CD4-positive, alpha-beta T cell treated with Interleukin-17A for 1 hour (primary cell): ENCODE results near the gene CASP10.
"Not testable (repeated sequence)": the region's sequence is repeated elsewhere in the genome, so short reads cannot be mapped to it uniquely, and the experiment has no call there.

Source experiments
- DNase-seq: peaks from one replicate; pipeline ENCODE4 v3.0.0-alpha.2; 2020

The CASP10 gene, protein sequence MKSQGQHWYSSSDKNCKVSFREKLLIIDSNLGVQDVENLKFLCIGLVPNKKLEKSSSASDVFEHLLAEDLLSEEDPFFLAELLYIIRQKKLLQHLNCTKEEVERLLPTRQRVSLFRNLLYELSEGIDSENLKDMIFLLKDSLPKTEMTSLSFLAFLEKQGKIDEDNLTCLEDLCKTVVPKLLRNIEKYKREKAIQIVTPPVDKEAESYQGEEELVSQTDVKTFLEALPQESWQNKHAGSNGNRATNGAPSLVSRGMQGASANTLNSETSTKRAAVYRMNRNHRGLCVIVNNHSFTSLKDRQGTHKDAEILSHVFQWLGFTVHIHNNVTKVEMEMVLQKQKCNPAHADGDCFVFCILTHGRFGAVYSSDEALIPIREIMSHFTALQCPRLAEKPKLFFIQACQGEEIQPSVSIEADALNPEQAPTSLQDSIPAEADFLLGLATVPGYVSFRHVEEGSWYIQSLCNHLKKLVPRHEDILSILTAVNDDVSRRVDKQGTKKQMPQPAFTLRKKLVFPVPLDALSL

GRCh38 chr2:201182650-201183364, at the start of gene CASP10:
TSS of gene CASP10 (plus strand) at chr2:201183141. CDS start at chr2:201185778, 2,637 bp downstream.
- DNase-seq = peak; percentile 85

GRCh38 chr2:201135386-201135785, 47.6 kb upstream of the CASP10 start:
- no peak for DNase-seq

GRCh38 chr2:201136889-201137321, 46.0 kb upstream of the CASP10 start:
- DNase-seq = no peak

DNA sequence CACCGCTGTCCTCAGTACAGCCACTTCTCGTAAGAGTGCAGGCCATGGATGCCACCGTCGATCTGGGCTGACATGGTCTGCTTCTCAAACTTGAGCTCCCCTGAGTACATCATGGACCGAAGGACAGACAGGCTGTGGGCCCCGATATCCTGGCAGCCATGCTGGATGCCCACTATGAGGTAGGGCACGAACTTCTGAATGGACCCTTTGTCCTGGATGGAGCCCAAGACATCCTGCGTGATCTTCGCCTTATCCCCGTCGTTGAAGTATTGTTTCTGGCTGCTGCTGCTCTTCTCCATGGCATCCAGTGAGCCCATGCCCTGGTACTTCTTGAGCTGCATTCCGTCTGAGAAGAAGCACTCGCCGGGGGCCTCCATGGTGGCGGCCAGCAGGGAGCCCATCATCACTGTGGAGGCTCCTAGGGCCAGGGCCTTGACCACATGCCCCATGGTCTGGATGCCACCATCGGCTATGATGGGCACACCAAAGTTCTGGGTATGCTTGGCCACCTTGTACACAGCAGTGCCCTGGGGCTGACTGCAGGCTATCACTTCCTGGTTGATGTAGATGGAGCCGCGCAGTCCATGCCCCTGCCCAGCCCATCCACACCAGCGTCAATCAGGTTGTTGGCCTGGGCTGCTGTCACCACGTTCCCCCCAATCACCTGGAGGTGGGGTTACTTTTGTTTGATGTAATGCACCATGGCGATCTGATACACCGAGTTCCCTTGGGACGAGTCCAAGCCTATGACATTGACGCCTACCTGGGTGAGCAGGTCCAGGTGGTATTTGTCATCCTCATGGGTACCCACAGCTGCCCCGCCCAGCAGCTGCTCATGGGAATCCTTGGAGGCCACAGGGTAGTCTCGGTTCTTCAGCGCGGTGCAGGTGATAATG, 45.2 kb upstream of the CASP10 start:
- no peak for DNase-seq

DNA sequence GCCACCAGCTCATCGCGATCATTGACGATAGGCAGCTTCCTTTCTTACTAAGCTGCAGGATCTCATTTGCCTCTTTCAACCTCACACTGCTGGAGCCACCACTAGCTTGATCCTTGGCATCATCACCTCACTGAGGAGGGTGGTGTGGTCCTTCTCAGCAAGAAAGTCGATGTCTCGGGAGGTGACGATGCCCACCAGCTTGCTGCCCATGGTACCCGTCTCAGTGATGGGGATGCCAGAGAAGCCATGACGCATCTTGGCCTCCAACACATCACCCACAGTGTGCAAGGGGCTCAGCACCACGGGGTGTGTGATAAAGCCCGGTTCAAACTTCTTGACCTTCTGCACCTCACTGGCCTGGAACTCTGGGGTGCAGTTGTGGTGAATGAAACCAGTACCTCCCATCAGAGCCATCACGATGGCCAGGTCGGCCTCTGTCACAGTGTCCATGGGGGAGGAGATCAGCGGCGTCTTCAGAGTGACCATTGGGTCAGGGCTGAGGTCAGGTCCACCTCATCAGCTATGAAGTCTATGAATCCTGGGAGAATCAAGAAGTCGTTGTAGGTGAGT, 44.5 kb upstream of the CASP10 start:
- no peak for DNase-seq

DNA sequence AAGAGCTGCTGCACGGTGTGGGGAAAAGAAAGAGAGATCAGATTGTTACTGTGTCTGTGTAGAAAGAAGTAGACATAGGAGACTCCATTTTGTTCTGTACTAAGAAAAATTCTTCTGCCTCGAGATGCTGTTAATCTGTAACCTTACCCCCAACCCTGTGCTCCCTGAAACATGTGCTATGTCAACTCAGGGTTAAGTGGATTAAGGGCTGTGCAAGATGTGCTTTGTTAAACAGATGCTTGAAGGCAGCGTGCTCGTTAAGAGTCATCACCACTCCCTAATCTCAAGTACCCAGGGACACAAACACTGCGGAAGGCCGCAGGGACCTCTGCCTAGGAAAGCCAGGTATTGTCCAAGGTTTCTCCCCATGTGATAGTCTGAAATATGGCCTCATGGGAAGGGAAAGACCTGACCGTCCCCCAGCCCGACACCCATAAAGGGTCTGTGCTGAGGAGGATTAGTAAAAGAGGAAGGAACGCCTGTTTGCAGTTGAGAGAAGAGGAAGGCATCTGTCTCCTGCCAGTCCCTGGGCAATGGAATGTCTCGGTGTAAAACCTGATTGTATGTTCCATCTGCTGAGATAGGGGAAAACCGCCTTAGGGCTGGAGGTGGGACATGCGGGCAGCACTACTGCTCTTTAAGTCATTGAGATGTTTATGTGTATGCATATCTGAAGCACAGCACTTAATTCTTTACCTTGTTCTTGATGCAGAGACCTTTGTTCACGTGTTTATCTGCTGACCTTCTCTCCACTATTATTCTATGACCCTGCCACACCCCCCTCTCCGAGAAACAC, 43.8 kb upstream of the CASP10 start:
- not testable (repeated sequence) for DNase-seq

DNA sequence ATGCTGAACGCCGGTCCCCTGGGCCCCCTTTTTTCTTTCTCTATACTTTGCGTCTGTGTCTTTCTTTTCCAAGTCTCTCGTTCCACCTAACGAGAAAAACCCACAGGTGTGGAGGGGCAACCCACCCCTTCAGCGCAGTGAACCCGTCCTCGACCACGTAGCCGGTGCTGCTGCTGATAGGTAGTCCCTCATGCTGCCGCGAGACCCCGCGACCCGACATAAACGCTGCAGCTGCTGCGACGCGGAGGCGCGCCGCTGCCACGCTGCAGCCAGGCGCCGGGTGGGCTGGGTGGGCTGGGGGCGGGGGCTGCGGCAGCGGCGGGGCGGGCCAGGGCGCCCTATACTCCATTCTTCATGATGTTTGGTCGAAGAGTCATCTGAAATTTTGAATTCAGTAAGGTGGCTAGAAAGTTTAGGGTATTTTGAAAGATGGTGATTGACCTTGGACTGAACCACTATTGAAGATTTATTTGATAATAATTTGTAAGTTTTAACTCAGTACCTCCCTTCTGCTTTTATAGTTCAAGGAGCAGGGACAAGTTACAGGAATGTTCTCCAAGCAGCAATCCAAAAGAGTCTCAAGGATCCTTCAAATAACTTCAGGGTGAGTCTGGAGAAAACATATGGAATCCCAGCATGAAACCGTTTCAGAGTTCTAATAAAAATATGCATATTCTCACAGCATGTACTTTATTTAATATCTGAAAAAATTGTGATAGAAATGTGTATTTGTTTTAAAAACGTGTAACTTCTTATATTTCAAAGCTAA, 42.9 kb upstream of the CASP10 start:
- no peak for DNase-seq

DNA sequence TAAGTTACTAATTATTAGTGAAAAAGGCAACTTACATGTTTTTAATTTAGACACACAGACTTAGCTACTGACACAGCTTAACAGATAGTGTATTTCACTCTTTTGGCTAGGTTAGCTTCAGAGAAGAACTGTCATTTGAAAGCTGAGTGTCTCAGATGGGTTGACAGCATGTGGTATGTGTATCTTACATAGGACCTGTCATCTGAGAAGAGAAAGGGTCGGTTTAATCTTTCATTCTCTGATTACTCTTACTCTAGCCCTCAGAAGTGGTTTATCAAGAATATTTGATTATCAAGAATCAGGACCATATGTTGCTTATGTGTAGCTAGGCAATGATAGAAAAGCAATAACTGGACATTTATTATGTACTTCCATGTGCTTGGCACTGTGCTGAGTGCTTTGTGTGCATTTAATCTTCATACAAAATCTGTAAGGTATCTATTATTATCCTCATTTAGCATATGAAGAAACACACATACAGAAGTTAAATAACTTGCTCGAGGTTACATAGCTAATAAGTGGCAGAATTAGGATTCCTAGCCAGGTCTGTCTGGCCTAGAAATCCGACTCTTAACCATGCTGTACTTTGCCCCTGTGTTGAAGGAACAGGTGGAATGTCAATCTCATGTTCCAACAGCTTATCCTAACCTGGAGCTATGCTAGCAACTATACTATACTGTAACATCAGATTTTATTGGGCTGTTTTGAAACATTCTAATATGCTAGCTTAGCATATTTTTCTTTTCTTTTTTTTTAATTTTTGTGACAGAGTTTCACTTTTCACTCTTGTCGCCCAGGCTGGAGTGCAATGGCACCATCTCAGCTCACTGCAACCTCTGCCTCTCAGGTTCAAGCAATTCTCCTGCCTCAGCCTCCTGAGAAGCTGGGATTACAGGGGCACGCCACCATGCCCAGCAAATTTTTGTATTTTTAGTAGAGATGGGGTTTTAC, 38.6 kb upstream of the CASP10 start:
- no peak for DNase-seq

DNA sequence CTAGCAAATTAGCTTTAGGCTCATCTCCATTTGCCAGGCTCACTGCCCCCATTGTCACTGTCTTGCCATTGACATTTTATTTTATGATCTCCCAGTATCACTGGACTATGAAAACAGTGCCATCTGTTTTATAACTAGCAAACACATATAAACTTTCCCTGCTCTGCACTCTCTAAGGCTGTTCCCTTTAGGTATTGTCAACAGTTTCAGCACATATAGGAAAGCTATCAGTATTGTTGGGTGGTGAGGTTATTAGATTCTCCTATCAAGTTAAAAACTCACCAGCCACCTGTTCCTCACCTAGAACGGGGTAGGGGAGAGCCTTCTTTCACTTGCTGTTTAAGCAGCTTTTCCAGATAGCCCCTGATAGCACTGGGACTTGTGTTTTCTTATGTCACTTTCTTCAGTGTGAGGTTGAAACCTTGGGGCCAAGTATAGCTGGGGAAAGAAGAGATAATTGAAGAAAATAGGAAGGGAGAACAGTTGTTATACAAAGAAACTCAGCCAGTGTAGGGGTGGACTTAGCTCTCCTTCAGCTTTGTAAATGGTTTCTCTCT, 34.4 kb upstream of the CASP10 start:
- DNase-seq = no peak

DNA sequence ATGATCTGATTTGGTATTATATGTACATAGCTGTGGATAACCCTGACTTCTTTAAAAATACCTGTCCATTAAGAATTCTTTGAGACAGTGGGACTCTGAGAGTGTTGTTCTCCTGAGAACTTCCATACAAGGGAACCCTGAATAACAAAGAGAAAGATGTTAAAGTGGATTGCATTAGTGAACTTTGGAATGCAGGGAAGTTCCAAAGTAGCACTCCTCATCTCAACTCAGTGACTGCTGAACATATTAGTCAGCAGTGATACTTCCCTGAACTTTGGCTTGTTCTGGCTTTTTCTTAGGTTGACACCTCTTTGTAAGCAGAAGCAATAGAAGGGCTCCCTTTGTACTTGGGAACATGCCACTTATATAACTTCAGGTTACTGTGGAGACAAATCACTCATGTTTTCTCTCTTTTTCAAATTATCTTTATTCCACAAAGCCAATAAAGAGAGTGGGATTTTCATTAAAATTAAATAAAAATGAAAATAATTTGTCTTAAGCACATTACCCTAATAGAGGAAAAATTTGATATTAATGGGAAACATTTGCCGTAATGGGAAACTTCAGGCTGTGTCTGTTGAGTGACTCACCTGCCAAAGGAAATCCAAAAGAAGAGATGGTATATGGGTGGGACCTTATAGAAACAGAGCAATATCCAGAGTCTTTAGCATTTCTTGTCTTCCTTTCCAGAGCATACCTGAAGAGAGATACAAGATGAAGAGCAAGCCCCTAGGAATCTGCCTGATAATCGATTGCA, 33.7 kb upstream of the CASP10 start:
- no peak for DNase-seq

GRCh38 chr2:201149821-201150165, 33.1 kb upstream of the CASP10 start:
- DNase-seq = not testable (repeated sequence)

- no peak for DNase-seq
Observed at GRCh38 chr2:201150454-201151020, 32.4 kb upstream of the CASP10 start.

DNA sequence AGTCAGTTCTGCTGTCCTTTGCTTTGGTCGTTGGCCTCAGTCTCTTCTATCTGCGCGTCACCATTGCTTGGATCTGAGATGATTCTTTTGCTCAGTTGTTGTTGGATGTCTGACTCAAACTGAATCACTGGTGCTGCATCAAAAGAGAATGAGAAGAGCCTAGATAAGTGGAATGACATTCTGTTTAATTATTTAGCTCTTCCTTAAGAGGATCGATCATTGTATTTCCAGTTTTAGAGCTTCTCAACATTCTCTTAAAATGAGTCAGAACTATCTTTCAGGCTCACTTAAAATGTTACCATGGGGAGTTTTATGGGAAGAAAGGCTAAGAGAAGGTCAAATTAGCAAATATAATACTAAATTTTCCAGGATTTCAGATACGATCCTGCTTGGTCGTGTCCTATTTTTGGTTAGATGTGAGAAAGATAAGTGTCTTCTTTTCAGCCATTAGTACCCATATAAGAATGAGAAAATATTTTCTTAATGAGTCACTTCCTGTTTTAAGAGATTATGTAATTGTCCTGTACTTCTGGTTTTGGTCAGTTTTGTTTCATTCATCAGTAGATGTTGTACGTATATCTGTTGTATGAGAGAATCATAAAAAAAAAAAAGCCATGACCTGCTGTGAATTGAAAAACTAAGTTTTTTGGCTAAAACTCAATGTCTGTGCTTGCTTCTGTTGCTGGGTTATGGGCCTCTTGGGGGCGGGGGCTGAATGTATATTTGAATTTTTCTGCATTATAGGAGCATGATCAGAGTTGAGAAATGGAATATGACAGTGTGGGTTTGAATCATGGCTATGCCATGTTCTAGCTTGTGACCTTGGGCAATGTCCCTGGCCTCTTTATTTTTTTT, 31.6 kb upstream of the CASP10 start:
- DNase-seq = peak; percentile 33

DNA sequence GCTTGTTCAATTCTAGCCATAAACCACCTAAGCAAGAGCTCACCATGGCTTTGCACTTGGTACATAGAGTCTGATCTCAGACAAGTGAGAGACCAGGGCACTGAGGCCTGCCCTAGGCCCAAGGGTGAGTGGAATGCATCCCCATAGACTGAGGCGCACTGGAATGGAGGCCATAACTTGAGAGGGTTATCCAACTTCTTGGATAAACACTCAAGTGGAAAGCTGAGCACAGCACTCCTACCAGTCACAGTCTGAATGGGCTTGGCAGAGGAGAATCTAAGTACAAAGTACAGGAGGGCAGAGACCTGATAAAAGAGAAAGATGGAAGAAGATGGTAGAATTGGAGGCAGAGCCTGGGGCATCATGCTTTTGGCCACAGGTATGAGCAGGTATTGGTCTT, 30.4 kb upstream of the CASP10 start:
- DNase-seq = no peak

- no peak for DNase-seq
Observed at GRCh38 chr2:201152999-201153815, 29.7 kb upstream of the CASP10 start.
